ENCODE data around the gene RPRD1A. TPM values are rescaled to one million over a fixed set of nuclear protein-coding genes. Genes with fewer than 3 reads are reported as not detected.
A peak's percentile ranks its signal among the peaks of the same experiment; 100 is the strongest.

RPRD1A gene
- total RNA-seq, 1 donor from 2014 or later = 198 TPM

- H3K27me3 Mint-ChIP-seq (ENCODE audit: insufficient read depth, low read depth) = no peaks in the 10 kb centered on the region
- Histone ChIP-seq H3K9me3 (ENCODE audit: low read depth) (no peaks in the 10 kb centered on the region), H3K4me3 (no peak overlapping the region), H3K27me3 (no peaks in the 10 kb centered on the region), H3K4me2 (no peak overlapping the region), H2AFZ (replicated peaks) (no peak overlapping the region), H4K20me1 (ENCODE audit: low read depth) (no peaks in the 10 kb centered on the region), H3F3A (ENCODE audit: low read depth) (no peaks in the 10 kb centered on the region), H3K9ac (no peak overlapping the region), H3K27ac (no peak overlapping the region), H3K36me3 (no peaks in the 10 kb centered on the region), H3K4me1 (no peaks in the 10 kb centered on the region), H3K79me2 (ENCODE audit: low read depth) (no peaks in the 10 kb centered on the region)
- H3K27ac Mint-ChIP-seq = no peak overlapping the region
- TF ChIP-seq EZH2 (IDR thresholded peaks at IDR 0.05) (no peak), EZH2phosphoT487 (IDR thresholded peaks at IDR 0.05) (no peak), CTCF (IDR thresholded peaks at IDR 0.05) (no peak)
- no peak for DNase-seq (ENCODE audit: low spot score)
- no peak overlapping the region for H3K4me3 Mint-ChIP-seq
- H3K9me3 Mint-ChIP-seq = no peaks in the 10 kb centered on the region
- H3K4me1 Mint-ChIP-seq = no peaks in the 10 kb centered on the region
- no peaks in the 10 kb centered on the region for H3K36me3 Mint-ChIP-seq
Observed at GRCh38 chr18:35999925-36000324, 67.4 kb downstream of the RPRD1A start.

GRCh38 chr18:35998967-35999366, 68.4 kb downstream of the RPRD1A start:
- no peaks in the 10 kb centered on the region for H4K20me1 ChIP-seq (ENCODE audit: low read depth)

DNA sequence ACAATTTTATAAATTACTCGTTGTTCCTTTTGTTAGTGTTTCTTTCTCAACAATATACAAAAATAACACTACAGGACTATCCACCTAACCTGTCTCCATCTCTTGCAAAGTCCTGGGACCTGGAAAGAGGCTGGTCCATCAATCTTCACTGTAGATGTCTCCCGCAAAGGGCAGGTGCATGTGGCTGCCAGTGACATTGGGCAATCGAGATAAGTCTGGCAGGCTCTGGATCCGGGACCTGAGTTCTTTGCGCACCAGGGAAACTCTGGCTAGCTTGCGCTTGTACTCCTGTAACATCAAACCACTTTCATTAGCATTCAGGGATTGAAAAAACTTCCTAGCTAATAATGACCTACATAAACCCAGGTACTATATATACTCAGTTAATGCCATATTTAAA, 74.3 kb downstream of the RPRD1A start:
- Histone ChIP-seq H2AFZ (replicated peaks) (no peak overlapping the region), H3K4me3 (no peak overlapping the region), H3K36me3 (peaks cover 4% of the 10 kb centered on the region), H3K4me2 (no peak overlapping the region), H3K27ac (no peak overlapping the region), H3K9ac (no peak overlapping the region), H4K20me1 (ENCODE audit: low read depth) (no peaks in the 10 kb centered on the region), H3K4me1 (no peaks in the 10 kb centered on the region), H3K27me3 (no peaks in the 10 kb centered on the region), H3K79me2 (ENCODE audit: low read depth) (no peaks in the 10 kb centered on the region), H3K9me3 (ENCODE audit: low read depth) (no peaks in the 10 kb centered on the region), H3F3A (ENCODE audit: low read depth) (no peaks in the 10 kb centered on the region)
- Mint-ChIP-seq H3K4me1 (no peaks in the 10 kb centered on the region), H3K27ac (no peak overlapping the region), H3K36me3 (no peaks in the 10 kb centered on the region), H3K27me3 (ENCODE audit: insufficient read depth, low read depth) (no peaks in the 10 kb centered on the region), H3K4me3 (no peak overlapping the region), H3K9me3 (no peaks in the 10 kb centered on the region)
- DNase-seq (ENCODE audit: low spot score) = no peak
- TF ChIP-seq EZH2phosphoT487 (IDR thresholded peaks at IDR 0.05) (no peak), EZH2 (IDR thresholded peaks at IDR 0.05) (no peak), CTCF (IDR thresholded peaks at IDR 0.05) (no peak)

More at GRCh38 chr18:35998967-35999366, 68.4 kb downstream of the RPRD1A start:
- Histone ChIP-seq H2AFZ (replicated peaks) (no peak overlapping the region), H3F3A (ENCODE audit: low read depth) (no peaks in the 10 kb centered on the region), H3K4me1 (no peaks in the 10 kb centered on the region), H3K79me2 (ENCODE audit: low read depth) (no peaks in the 10 kb centered on the region), H3K36me3 (no peaks in the 10 kb centered on the region), H3K9ac (no peak overlapping the region), H3K4me3 (no peak overlapping the region), H3K27me3 (no peaks in the 10 kb centered on the region), H3K27ac (no peak overlapping the region), H3K9me3 (ENCODE audit: low read depth) (no peaks in the 10 kb centered on the region), H3K4me2 (no peak overlapping the region)
- H3K36me3 Mint-ChIP-seq = no peaks in the 10 kb centered on the region
- no peaks in the 10 kb centered on the region for H3K27me3 Mint-ChIP-seq (ENCODE audit: insufficient read depth, low read depth)
- no peaks in the 10 kb centered on the region for H3K9me3 Mint-ChIP-seq
- H3K4me3 Mint-ChIP-seq = no peak overlapping the region
- no peaks in the 10 kb centered on the region for H3K4me1 Mint-ChIP-seq
- DNase-seq (ENCODE audit: low spot score) = no peak
- H3K27ac Mint-ChIP-seq = no peak overlapping the region
- TF ChIP-seq EZH2 (IDR thresholded peaks at IDR 0.05) = no peak
- TF ChIP-seq EZH2phosphoT487 (IDR thresholded peaks at IDR 0.05) = no peak
- peak; percentile 38 for TF ChIP-seq CTCF (IDR thresholded peaks at IDR 0.05)

Measured in neural progenitor cell (in vitro differentiated cells).